A549 (cell line): ENCODE measurements around the gene TMEM164.
"Not testable (repeated sequence)": the region's sequence is repeated elsewhere in the genome, so short reads cannot be mapped to it uniquely, and the experiment has no call there.

Experiments
- MAFK ChIP-seq: fragments of 450-650 bp; IDR thresholded peaks from 2 replicates; pipeline ENCODE4 v1.6.1; 2014; ENCODE audit not compliant: partially characterized antibody
- NFE2L2 ChIP-seq: fragments of 150-350 bp; conservative IDR thresholded peaks from 2 replicates; pipeline ENCODE4 v1.6.1; 2014; ENCODE audit warnings: low read length
- POLR2A ChIP-seq: IDR thresholded peaks from 2 replicates; pipeline ENCODE4 v1.6.1; 2012; ENCODE audit warnings: mild to moderate bottlenecking, low read length
- TF ChIP-seq, protein P1 (sequence below): fragments of >200 bp; sonication (Bioruptor Twin); formaldehyde crosslinking; IDR thresholded peaks from 3 replicates; pipeline ENCODE4 v1.5.1; 2016
- TF ChIP-seq, protein P2 (sequence below): IDR thresholded peaks from 2 replicates; pipeline ENCODE4 v1.6.1; 2012

DNA sequence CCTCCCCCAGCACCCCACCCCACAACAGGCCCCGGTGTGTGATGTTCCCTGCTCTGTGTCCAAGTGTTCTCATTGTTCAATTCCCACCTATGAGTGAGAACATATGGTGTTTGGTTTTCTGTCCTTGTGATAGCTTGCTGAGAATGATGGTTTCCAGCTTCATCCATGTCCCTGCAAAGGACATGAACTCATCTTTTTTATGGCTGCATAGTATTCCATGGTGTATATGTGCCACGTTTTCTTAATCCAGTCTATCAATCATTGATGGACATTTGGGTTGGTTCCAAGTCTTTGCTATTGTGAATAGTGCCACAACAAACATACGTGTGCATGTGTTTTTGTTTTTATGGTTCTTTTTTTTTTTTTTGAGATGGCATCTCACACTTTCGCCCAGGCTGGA, 17.7 kb upstream of the TMEM164 start:
- TF ChIP-seq, protein P1, sequence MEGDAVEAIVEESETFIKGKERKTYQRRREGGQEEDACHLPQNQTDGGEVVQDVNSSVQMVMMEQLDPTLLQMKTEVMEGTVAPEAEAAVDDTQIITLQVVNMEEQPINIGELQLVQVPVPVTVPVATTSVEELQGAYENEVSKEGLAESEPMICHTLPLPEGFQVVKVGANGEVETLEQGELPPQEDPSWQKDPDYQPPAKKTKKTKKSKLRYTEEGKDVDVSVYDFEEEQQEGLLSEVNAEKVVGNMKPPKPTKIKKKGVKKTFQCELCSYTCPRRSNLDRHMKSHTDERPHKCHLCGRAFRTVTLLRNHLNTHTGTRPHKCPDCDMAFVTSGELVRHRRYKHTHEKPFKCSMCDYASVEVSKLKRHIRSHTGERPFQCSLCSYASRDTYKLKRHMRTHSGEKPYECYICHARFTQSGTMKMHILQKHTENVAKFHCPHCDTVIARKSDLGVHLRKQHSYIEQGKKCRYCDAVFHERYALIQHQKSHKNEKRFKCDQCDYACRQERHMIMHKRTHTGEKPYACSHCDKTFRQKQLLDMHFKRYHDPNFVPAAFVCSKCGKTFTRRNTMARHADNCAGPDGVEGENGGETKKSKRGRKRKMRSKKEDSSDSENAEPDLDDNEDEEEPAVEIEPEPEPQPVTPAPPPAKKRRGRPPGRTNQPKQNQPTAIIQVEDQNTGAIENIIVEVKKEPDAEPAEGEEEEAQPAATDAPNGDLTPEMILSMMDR, result not testable (repeated sequence)
- TF ChIP-seq NFE2L2, MAFK, POLR2A: not testable (repeated sequence)
- TF ChIP-seq, protein P2, sequence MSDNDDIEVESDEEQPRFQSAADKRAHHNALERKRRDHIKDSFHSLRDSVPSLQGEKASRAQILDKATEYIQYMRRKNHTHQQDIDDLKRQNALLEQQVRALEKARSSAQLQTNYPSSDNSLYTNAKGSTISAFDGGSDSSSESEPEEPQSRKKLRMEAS, result not testable (repeated sequence)
